Mononuclear cell (primary cell): ENCODE results near the gene OR2V1. TPM values are rescaled to one million over a fixed set of nuclear protein-coding genes. Genes with fewer than 3 reads are reported as not detected.
"Not testable (repeated sequence)": the region's sequence is repeated elsewhere in the genome, so short reads cannot be mapped to it uniquely, and the experiment has no call there.

ENCODE experiments used
- H3K27me3 ChIP-seq: 2 replicates; pipeline ENCODE4 v1.6.0; 2011; ENCODE audit warnings: low read length, control low read depth; ENCODE audit not compliant: insufficient read depth
- H3K4me1 ChIP-seq: 2 replicates; pipeline ENCODE4 v1.5.1; 2011; ENCODE audit warnings: mild to moderate bottlenecking, low read length, control low read depth; ENCODE audit not compliant: insufficient read depth
- H3K4me3 ChIP-seq: 2 replicates; pipeline ENCODE4 v1.5.1; 2011; ENCODE audit warnings: mild to moderate bottlenecking, low read length, moderate library complexity
- H3K9me3 ChIP-seq: 2 replicates; pipeline ENCODE4 v1.5.1; 2011; ENCODE audit warnings: low read depth, mild to moderate bottlenecking, control low read depth, low read length
- total RNA-seq: library from RNA; depleted of rRNA; stranded (reverse); fragments of >200 nt; gene quantifications from one replicate; pipeline ENCODE4 v1.2.3, GENCODE V29; 2012

OR2V1 gene
- not detected for total RNA-seq

- H3K9me3 ChIP-seq, result no peaks in the 10 kb centered on the region
Measured at GRCh38 chr5:181130832-181131496, at the start of gene OR2V1. Gene OR2V1 (minus strand): TSS chr5:181131169. CDS start chr5:181125304, 5,865 bp downstream.

DNA sequence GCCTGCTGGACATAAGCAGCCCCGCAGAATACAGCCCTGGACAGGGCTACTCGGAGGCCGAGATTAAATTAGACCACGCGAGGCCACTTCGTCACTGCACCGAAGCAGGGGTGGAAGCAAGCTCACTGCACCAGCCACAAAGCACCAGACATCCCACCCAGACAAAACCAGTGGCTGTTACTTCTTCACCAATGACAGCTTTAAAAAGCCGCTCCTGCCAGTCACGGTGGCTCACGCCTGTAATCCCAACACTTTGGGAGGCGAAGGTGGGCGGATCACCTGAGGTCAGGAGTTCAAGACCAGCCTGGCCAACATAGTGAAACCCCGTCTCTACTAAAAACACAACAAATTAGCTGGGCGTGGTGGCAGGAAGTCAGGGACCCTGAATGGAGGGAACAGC is 46.6 kb upstream of the OR2V1 start:
- H3K27me3 ChIP-seq, H3K4me3 ChIP-seq, H3K9me3 ChIP-seq, H3K4me1 ChIP-seq: not testable (repeated sequence)

More at GRCh38 chr5:181130832-181131496, at the start of gene OR2V1:
- Histone ChIP-seq H3K4me3 (no peak within 1 kb of the TSS), H3K4me1 (no peaks in the 10 kb centered on the region), H3K27me3 (peaks cover 3% of the 10 kb centered on the region)

DNA sequence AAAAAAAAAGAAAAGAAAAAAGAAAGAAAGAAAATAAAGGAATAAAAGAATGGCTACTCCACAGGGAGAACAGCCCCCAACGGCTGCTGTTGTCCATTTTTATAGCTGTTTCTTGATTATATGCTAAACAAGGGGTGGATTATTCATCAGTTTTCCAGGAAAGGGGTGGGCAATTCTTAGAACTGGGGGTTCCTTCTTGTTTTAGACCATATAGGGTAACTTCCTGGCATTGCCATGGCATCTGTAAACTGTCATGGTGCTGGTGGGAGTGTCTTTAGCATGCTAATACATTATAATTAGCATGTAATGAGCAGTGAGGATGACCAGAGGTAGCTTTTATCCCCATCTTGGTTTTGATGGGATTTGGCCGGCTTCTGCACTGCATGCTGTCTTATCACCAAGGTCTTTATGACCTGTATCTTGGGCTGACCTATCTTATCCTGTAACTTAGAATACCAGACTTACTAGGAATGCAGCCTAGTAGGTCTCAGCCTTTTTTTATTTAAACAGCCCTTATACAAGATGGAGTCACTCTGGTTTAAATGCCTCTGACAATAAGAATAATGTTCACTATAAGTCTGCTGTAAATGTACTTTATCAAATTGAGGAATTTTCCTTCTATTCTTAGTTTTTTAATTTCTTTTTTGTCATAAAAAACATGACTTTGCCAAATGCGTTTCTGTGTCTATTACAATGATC is 45.4 kb upstream of the OR2V1 start:
- peaks cover 5% of the 10 kb centered on the region for H3K4me1 ChIP-seq
- peaks cover 20% of the 10 kb centered on the region for H3K27me3 ChIP-seq
- no peaks in the 10 kb centered on the region for H3K9me3 ChIP-seq
- H3K4me3 ChIP-seq, result no peak overlapping the region

- H3K27me3 ChIP-seq, result peaks cover 47% of the 10 kb centered on the region
- H3K4me3 ChIP-seq, result no peak overlapping the region
- H3K9me3 ChIP-seq, result no peaks in the 10 kb centered on the region
- H3K4me1 ChIP-seq, result peaks cover 11% of the 10 kb centered on the region
Measured at GRCh38 chr5:181173420-181174342, 42.7 kb upstream of the OR2V1 start.

- H3K4me1 ChIP-seq, result peaks cover 11% of the 10 kb centered on the region
- peaks cover 54% of the 10 kb centered on the region for H3K27me3 ChIP-seq
- H3K9me3 ChIP-seq, result no peaks in the 10 kb centered on the region
- no peak overlapping the region for H3K4me3 ChIP-seq
Measured at GRCh38 chr5:181173027-181173419, 42.1 kb upstream of the OR2V1 start.

DNA sequence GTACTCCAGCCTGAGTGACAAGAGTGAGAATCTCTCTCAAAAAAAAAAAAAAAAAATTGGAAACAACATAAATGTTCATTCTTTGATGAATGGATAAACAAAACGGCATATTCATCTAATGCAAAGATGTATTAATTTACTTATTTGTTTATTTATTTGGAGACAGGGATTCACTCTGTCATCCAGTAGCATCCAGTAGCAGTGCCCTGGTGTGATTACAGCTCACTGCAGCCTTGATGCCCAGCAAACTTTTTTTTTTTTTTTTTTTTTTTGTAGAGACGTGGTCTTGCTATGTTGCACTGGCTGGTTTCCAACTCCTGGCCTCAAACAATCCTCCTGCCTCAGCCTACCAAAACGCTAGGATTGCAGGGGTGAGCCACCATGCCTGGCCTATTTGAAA is 40.8 kb upstream of the OR2V1 start:
- no peaks in the 10 kb centered on the region for H3K9me3 ChIP-seq
- H3K27me3 ChIP-seq, result peaks cover 66% of the 10 kb centered on the region
- peaks cover 11% of the 10 kb centered on the region for H3K4me1 ChIP-seq
- no peak overlapping the region for H3K4me3 ChIP-seq

DNA sequence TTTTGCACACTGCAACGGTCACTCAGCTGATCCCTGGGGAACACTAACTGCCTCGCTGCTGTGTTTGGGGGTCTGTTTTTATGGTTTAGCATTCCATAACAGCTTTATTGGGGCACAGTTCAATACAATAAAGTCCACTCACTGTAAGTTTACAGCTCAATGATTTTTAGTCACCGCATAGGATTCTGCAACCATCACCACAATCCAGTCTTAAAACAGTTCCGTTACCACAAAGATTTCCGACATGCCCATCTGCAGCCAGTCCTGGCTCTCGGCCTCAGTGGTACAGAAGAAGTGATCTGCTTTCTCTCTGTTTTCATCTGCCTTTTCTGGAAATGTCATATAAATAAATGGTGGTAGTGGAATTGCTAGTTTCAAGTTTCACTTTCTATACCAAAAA is 40.0 kb upstream of the OR2V1 start:
- H3K27me3 ChIP-seq, result peaks cover 74% of the 10 kb centered on the region
- H3K9me3 ChIP-seq, result no peaks in the 10 kb centered on the region
- H3K4me1 ChIP-seq, result peaks cover 11% of the 10 kb centered on the region
- H3K4me3 ChIP-seq, result no peak overlapping the region

DNA sequence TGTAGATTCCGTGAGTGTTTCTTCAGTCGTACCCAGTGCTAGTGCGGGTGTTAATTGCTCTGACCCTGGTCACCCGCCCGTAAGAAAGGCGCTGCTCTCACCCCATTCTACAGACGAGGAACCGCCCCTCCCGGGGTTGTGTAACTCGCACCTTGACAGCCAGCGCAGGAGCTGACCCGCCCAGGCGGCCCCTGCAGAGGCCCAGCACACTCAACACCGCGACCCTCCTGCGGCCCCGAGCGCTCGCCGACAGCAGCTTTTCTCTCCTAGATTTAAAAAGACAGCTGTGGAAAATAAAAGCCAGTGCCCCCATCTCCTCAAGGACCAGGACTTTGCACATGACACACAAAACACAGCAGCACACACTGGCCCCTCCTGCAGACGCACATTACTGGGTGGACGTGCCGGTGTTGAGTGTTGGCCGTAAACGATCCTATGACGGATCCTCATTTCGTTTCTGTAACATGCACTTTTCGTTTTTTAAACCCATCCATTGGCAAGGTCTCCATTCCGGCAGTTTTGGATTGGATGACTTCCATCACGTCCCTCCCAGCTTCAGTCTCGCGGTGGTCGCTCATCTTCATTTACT is 39.4 kb upstream of the OR2V1 start:
- no peak overlapping the region for H3K4me3 ChIP-seq
- peaks cover 79% of the 10 kb centered on the region for H3K27me3 ChIP-seq
- peaks cover 11% of the 10 kb centered on the region for H3K4me1 ChIP-seq
- no peaks in the 10 kb centered on the region for H3K9me3 ChIP-seq

- not testable (repeated sequence) for H3K4me3 ChIP-seq, H3K9me3 ChIP-seq
- H3K4me1 ChIP-seq, result peaks cover 11% of the 10 kb centered on the region
- peaks cover 82% of the 10 kb centered on the region for H3K27me3 ChIP-seq
Measured at GRCh38 chr5:181169459-181170236, 38.7 kb upstream of the OR2V1 start.

GRCh38 chr5:181168595-181169118 is 37.7 kb upstream of the OR2V1 start:
- Histone ChIP-seq H3K4me3 (no peak overlapping the region), H3K4me1 (peaks cover 13% of the 10 kb centered on the region), H3K27me3 (peaks cover 86% of the 10 kb centered on the region), H3K9me3 (no peaks in the 10 kb centered on the region)

GRCh38 chr5:181167814-181168488 is 37.0 kb upstream of the OR2V1 start:
- Histone ChIP-seq H3K4me1 (peaks cover 10% of the 10 kb centered on the region), H3K9me3 (no peaks in the 10 kb centered on the region), H3K27me3 (peaks cover 88% of the 10 kb centered on the region), H3K4me3 (no peak overlapping the region)

DNA sequence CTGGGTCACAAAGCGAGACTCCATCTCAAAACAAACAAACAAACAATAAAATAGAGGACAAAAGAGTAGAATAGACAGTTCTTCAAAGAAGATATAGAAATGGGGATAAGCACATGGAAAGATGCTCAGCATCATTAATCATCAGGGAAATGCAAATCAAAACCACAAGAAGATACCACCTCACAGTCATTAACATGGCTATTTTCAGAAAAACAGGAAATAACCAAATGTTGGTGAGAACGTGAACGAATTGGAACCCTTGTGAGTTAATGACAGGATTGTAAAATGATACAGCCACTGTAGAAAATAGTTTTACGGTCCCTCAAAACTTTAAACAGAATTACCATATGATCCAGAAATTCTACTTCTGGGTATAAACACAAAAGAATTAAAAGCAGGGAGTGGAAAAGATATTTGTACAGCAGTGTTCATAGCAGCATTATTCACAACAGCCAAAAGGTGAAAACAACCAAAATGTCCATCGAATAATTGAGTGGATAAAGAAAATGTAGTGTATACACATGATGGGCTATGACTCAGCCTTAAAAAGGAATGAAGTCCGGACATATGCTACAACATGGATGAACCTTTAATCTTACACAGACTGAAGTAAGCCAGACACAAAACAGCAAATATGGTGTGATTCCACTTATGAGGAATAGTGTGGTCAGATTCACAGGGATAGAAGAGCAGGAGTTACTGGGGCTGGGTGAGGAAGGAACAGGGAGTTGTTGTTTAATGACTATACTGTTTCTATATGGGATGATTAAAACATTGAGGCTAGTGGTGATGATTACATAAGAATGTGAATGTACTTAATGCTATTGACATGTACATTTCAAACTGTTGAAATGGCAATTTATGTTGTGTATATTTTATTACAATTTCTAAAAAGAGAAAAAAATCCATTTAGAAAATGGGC is 36.1 kb upstream of the OR2V1 start:
- Histone ChIP-seq H3K27me3 (peaks cover 82% of the 10 kb centered on the region), H3K4me1 (peaks cover 10% of the 10 kb centered on the region), H3K4me3 (no peak overlapping the region), H3K9me3 (no peaks in the 10 kb centered on the region)
